GM23248 (cell line): ENCODE data around the gene UGT2B10. TPM values are rescaled to one million over a fixed set of nuclear protein-coding genes. Genes with fewer than 3 reads are reported as not detected.
"Not testable (repeated sequence)": the region's sequence is repeated elsewhere in the genome, so short reads cannot be mapped to it uniquely, and the experiment has no call there.

Experiments
- DNase-seq: peaks from one replicate; pipeline ENCODE4 v3.0.0-alpha.2; 2015
- H2AFZ ChIP-seq: fragments of 200-600 bp; sonication (generic); 2 replicates; pipeline ENCODE4 v1.6.1; 2016; ENCODE audit warnings: antibody characterized with exemption
- H3F3A ChIP-seq: fragments of 200-600 bp; sonication (generic); 2 replicates; pipeline ENCODE4 v1.6.1; 2016; ENCODE audit warnings: mild to moderate bottlenecking, antibody characterized with exemption, mixed run types; ENCODE audit not compliant: insufficient read depth
- H3K27ac ChIP-seq: fragments of 200-600 bp; sonication (generic); 2 replicates; pipeline ENCODE4 v1.5.1; 2016; ENCODE audit warnings: mild to moderate bottlenecking
- H3K27me3 ChIP-seq: fragments of 200-600 bp; sonication (generic); replicated peaks from 2 replicates; pipeline ENCODE4 v1.6.1; 2016; ENCODE audit warnings: mild to moderate bottlenecking; ENCODE audit not compliant: insufficient read depth
- H3K36me3 ChIP-seq: fragments of 200-600 bp; sonication (generic); 2 replicates; pipeline ENCODE4 v1.6.1; 2016; ENCODE audit warnings: low read depth, mild to moderate bottlenecking
- H3K4me1 ChIP-seq: fragments of 200-600 bp; sonication (generic); 2 replicates; pipeline ENCODE4 v1.6.1; 2016; ENCODE audit warnings: mild to moderate bottlenecking; ENCODE audit not compliant: insufficient read depth
- H3K4me2 ChIP-seq: fragments of 200-600 bp; sonication (generic); one replicate; pipeline ENCODE4 v1.6.1; 2016; ENCODE audit warnings: mild to moderate bottlenecking; ENCODE audit not compliant: unreplicated experiment
- H3K4me3 ChIP-seq: fragments of 200-600 bp; sonication (generic); 2 replicates; pipeline ENCODE4 v1.5.1; 2016; ENCODE audit warnings: mild to moderate bottlenecking
- H3K79me2 ChIP-seq: fragments of 200-600 bp; sonication (generic); 2 replicates; pipeline ENCODE4 v1.6.1; 2016; ENCODE audit warnings: mild to moderate bottlenecking; ENCODE audit not compliant: insufficient read depth
- H3K9ac ChIP-seq: fragments of 200-600 bp; sonication (generic); 2 replicates; pipeline ENCODE4 v1.6.1; 2016; ENCODE audit warnings: mild to moderate bottlenecking
- H3K9me2 ChIP-seq: fragments of 200-600 bp; sonication (generic); 2 replicates; pipeline ENCODE4 v1.6.1; 2016; ENCODE audit warnings: mixed run types, mild to moderate bottlenecking, moderate library complexity; ENCODE audit not compliant: insufficient read depth
- H3K9me3 ChIP-seq: fragments of 200-600 bp; sonication (generic); one replicate; pipeline ENCODE4 v1.6.1; 2017; ENCODE audit warnings: low read depth
- H4K20me1 ChIP-seq: fragments of 200-600 bp; sonication (generic); 2 replicates; pipeline ENCODE4 v1.6.0; 2016; ENCODE audit not compliant: insufficient read depth
- EZH2 ChIP-seq: fragments of 200-600 bp; sonication (generic); IDR thresholded peaks from 2 replicates; pipeline ENCODE4 v1.6.1; 2018; ENCODE audit warnings: antibody characterized with exemption, mild to moderate bottlenecking; ENCODE audit not compliant: insufficient read depth, poor library complexity, severe bottlenecking
- EZH2phosphoT487 ChIP-seq: fragments of 200-600 bp; sonication (generic); IDR thresholded peaks from 2 replicates; pipeline ENCODE4 v1.6.1; 2018; ENCODE audit warnings: antibody characterized with exemption, moderate library complexity, mild to moderate bottlenecking, low read depth; ENCODE audit not compliant: insufficient read depth
- WGBS, 2 experiments: methylation state at CpG; one replicate each; pipeline ENCODE4 v1.1.6; 2015 to 2017; ENCODE audit warnings: low lambda C conversion rate in 2 of 2, low coverage in 1 of 2; ENCODE audit errors: missing lambda C conversion rate in 2 of 2; 5-methylcytosine and 5-hydroxymethylcytosine counted together
- in situ Hi-C: fragments of 300-500 bp; cut with MboI; formaldehyde crosslinking; loops from 2 replicates; pipeline ENCODE4 v1.15.0; 2020
- polyA plus RNA-seq: library from polyadenylated mRNA; unstranded; fragments of >200 nt; fragmentation: Nextera tagmentation; extraction: Ambion mirVana; gene quantifications from 2 replicates; pipeline ENCODE4 v1.2.1, GENCODE V29; 2016
- total RNA-seq: library from RNA; depleted of rRNA; stranded (reverse); fragments of >200 nt; shearing (Covaris generic); gene quantifications from 2 replicates; pipeline ENCODE4 v1.2.3, GENCODE V29; 2014; rRNA removed

UGT2B10 gene
- not detected in 2 replicates for total RNA-seq
- polyA plus RNA-seq: not detected in 2 replicates

- H3K9me3 ChIP-seq, H3K36me3 ChIP-seq, DNase-seq, H3K4me2 ChIP-seq, H3K4me3 ChIP-seq, H2AFZ ChIP-seq, H3F3A ChIP-seq, H3K27me3 ChIP-seq, H3K9ac ChIP-seq, H3K9me2 ChIP-seq, H3K27ac ChIP-seq, H4K20me1 ChIP-seq, in situ Hi-C loops, H3K79me2 ChIP-seq, H3K4me1 ChIP-seq: not testable (repeated sequence)
- WGBS, 2 experiments: 20% methylated on average over 4 of the region's 4 CpGs
Observed at GRCh38 chr4:68815617-68816409, at the start of gene UGT2B10. UGT2B10 (plus strand) TSS chr4:68815994; CDS start chr4:68816020, 26 bp downstream.

GRCh38 chr4:68771836-68772235, 44.0 kb upstream of the UGT2B10 start:
- H3K36me3 ChIP-seq, H3K4me2 ChIP-seq, H2AFZ ChIP-seq, in situ Hi-C loops, H4K20me1 ChIP-seq, H3K4me1 ChIP-seq, DNase-seq, H3K27ac ChIP-seq, H3F3A ChIP-seq, H3K79me2 ChIP-seq, H3K4me3 ChIP-seq, H3K9me3 ChIP-seq, H3K9me2 ChIP-seq, H3K27me3 ChIP-seq, H3K9ac ChIP-seq: not testable (repeated sequence)

GRCh38 chr4:68773699-68774098, 42.1 kb upstream of the UGT2B10 start:
- Histone ChIP-seq H3K4me1 (no peaks in the 10 kb centered on the region), H4K20me1 (no peaks in the 10 kb centered on the region), H3K4me3 (no peak overlapping the region), H3K27ac (no peak overlapping the region), H3K9me2 (no peaks in the 10 kb centered on the region), H3K9ac (no peak overlapping the region), H3K27me3 (no peaks in the 10 kb centered on the region), H3F3A (no peaks in the 10 kb centered on the region), H3K79me2 (no peaks in the 10 kb centered on the region), H3K36me3 (no peaks in the 10 kb centered on the region), H3K4me2 (no peak overlapping the region), H2AFZ (no peak overlapping the region), H3K9me3 (no peaks in the 10 kb centered on the region)
- TF ChIP-seq EZH2phosphoT487 (no peak), EZH2 (no peak)
- WGBS, 2 experiments: 19 to 20% methylated on average over 5 of the region's 5 CpGs
- DNase-seq: no peak
- in situ Hi-C loops: no loop called here

GRCh38 chr4:68780232-68780631, 35.6 kb upstream of the UGT2B10 start:
- no peak overlapping the region for H3K4me3 ChIP-seq
- no peaks in the 10 kb centered on the region for H3K79me2 ChIP-seq
- H4K20me1 ChIP-seq: no peaks in the 10 kb centered on the region
- no peak for TF ChIP-seq EZH2phosphoT487
- no peak for TF ChIP-seq EZH2
- H3K27ac ChIP-seq: no peak overlapping the region
- no peaks in the 10 kb centered on the region for H3K36me3 ChIP-seq
- H3K4me2 ChIP-seq: no peak overlapping the region
- H2AFZ ChIP-seq: no peak overlapping the region
- in situ Hi-C loops: no loop called here
- WGBS, 2 experiments: 0 to 10% methylated on average over 1 of the region's 1 CpG
- H3K9me2 ChIP-seq: no peaks in the 10 kb centered on the region
- DNase-seq: no peak
- H3K4me1 ChIP-seq: no peaks in the 10 kb centered on the region
- no peaks in the 10 kb centered on the region for H3F3A ChIP-seq
- no peaks in the 10 kb centered on the region for H3K9me3 ChIP-seq
- H3K27me3 ChIP-seq: no peaks in the 10 kb centered on the region
- no peak overlapping the region for H3K9ac ChIP-seq

GRCh38 chr4:68797048-68797447, 18.7 kb upstream of the UGT2B10 start:
- Histone ChIP-seq H4K20me1 (no peaks in the 10 kb centered on the region), H2AFZ (no peak overlapping the region), H3K9ac (no peak overlapping the region), H3K79me2 (no peaks in the 10 kb centered on the region), H3K27ac (no peak overlapping the region), H3K9me2 (no peaks in the 10 kb centered on the region), H3K36me3 (no peaks in the 10 kb centered on the region), H3F3A (no peaks in the 10 kb centered on the region), H3K27me3 (no peaks in the 10 kb centered on the region), H3K4me2 (no peak overlapping the region), H3K4me1 (no peaks in the 10 kb centered on the region), H3K9me3 (no peaks in the 10 kb centered on the region), H3K4me3 (no peak overlapping the region)
- no peak for DNase-seq
- in situ Hi-C loops: no loop called here
- TF ChIP-seq EZH2: no peak
- TF ChIP-seq EZH2phosphoT487: no peak
- 2 to 3% methylated on average over 1 of the region's 1 CpG for WGBS, 2 experiments
